HepG2 (cell line): ENCODE results near the gene WLS. TPM values are rescaled to one million over a fixed set of nuclear protein-coding genes. Genes with fewer than 3 reads are reported as not detected.

Experiments used
- ATAC-seq: fragments of 200-7000 bp; cut with Tn5 transposase; 3 replicates; pipeline ENCODE4 v1.9.1; 2020; ENCODE audit warnings: mild to moderate bottlenecking, moderate library complexity
- BruUV-seq: library from RNA; stranded (reverse); fragments of 400-500 nt; replicated peaks from 2 replicates; lab custom pipeline; 2021; lab: Mats Ljungman, UMichigan
- CTCF ChIA-PET: fragments of 300-600 bp; formaldehyde crosslinking; extraction: SDS; loops from one replicate; lab custom pipeline; 2021; ENCODE audit warnings: low total read pairs, inconsistent platforms, low intra/inter-chr PET ratio; lab: Yijun Ruan, JAX
- POLR2A ChIA-PET: fragments of 350-600 bp; sonication (Branson Sonifier 250); formaldehyde crosslinking; loops from one replicate; lab custom pipeline; 2020; ENCODE audit warnings: antibody characterized with exemption, inconsistent platforms; lab: Yijun Ruan, JAX
- DNase-seq: peaks from one replicate; pipeline ENCODE4 v3.0.0-alpha.2; 2015; ENCODE audit warnings: low spot score
- FAIRE-seq: peaks from 3 replicates; lab custom pipeline; 2011; peaks lifted over from hg19 to GRCh38; lab: Jason Lieb, UNC
- H2AFZ ChIP-seq: one replicate; pipeline ENCODE4 v1.6.1; 2011; ENCODE audit warnings: low read length, inconsistent platforms
- H3K27ac ChIP-seq: fragments of 300-600 bp; 3 replicates; pipeline ENCODE4 v1.8.0; 2011; ENCODE audit warnings: mixed run types, mild to moderate bottlenecking, mixed read lengths, low read length, inconsistent platforms; ENCODE audit not compliant: insufficient read depth; ENCODE audit errors: extremely low read length
- H3K27me3 ChIP-seq, 2 experiments: fragments of 200-600 bp in 1 of 2; 2 replicates in 1 of 2; 3 replicates in 1 of 2; pipeline versions ENCODE4 v1.6.0 to v1.8.0; 2011; ENCODE audit warnings: low read length in 2 of 2, mild to moderate bottlenecking in 2 of 2, moderate library complexity in 2 of 2, inconsistent platforms in 1 of 2; ENCODE audit not compliant: insufficient read depth in 2 of 2, control insufficient read depth in 1 of 2
- H3K36me3 ChIP-seq, 2 experiments: fragments of 200-600 bp in 1 of 2; replicated peaks in 1 of 2; 2 replicates in 1 of 2; 3 replicates in 1 of 2; pipeline versions ENCODE4 v1.5.1 to v1.8.0; 2011; ENCODE audit warnings: low read length in 2 of 2, inconsistent platforms in 1 of 2; ENCODE audit not compliant: insufficient read depth in 2 of 2, control insufficient read depth in 1 of 2
- H3K4me1 ChIP-seq: 2 replicates; pipeline ENCODE4 v1.5.1; 2012; ENCODE audit warnings: low read length, inconsistent platforms; ENCODE audit not compliant: insufficient read depth
- H3K4me2 ChIP-seq: 2 replicates; pipeline ENCODE4 v1.6.0; 2011; ENCODE audit warnings: low read depth, low read length, inconsistent platforms
- H3K4me3 ChIP-seq, 3 experiments: fragments of 200-600 bp in 1 of 3; sonication (generic), shearing (Covaris generic) in 1 of 3; replicated peaks in 1 of 3; 2 replicates each; pipeline ENCODE4 v1.5.1; 2011 to 2016; ENCODE audit warnings: low read length in 3 of 3, inconsistent platforms in 2 of 3, low read depth in 2 of 3, mild to moderate bottlenecking in 2 of 3, control low read depth in 1 of 3, mixed read lengths in 1 of 3; ENCODE audit not compliant: insufficient read depth in 1 of 3
- H3K79me2 ChIP-seq: one replicate; pipeline ENCODE4 v1.6.1; 2011; ENCODE audit warnings: low read length, inconsistent platforms; ENCODE audit not compliant: insufficient read depth
- H3K9ac ChIP-seq: 2 replicates; pipeline ENCODE4 v1.6.0; 2011; ENCODE audit warnings: mild to moderate bottlenecking, low read depth, low read length, inconsistent platforms; ENCODE audit not compliant: insufficient read depth
- H3K9me3 ChIP-seq: 2 replicates; pipeline ENCODE4 v1.5.1; 2012; ENCODE audit warnings: mild to moderate bottlenecking, low read length
- H4K20me1 ChIP-seq: 2 replicates; pipeline ENCODE4 v1.6.0; 2011; ENCODE audit warnings: inconsistent platforms, mild to moderate bottlenecking, low read length, moderate library complexity; ENCODE audit not compliant: insufficient read depth
- CC2D1A ChIP-seq: sonication (generic); formaldehyde crosslinking; IDR thresholded peaks from 2 replicates; pipeline ENCODE4 v1.8.1; 2023; ENCODE audit warnings: mild to moderate bottlenecking, missing genetic modification reagents
- NCOA5 ChIP-seq: sonication (generic); formaldehyde crosslinking; IDR thresholded peaks from 2 replicates; pipeline ENCODE4 v1.4.0; 2020; ENCODE audit warnings: missing genetic modification reagents
- PAWR ChIP-seq: sonication (generic); formaldehyde crosslinking; IDR thresholded peaks from 2 replicates; pipeline ENCODE4 v1.4.0; 2020; ENCODE audit warnings: missing genetic modification reagents, mild to moderate bottlenecking, borderline replicate concordance
- TSC22D2 ChIP-seq: sonication (generic); formaldehyde crosslinking; IDR thresholded peaks from 2 replicates; pipeline ENCODE4 v1.5.1; 2020; ENCODE audit warnings: missing genetic modification reagents, mild to moderate bottlenecking, borderline replicate concordance
- ZFP82 ChIP-seq: sonication (generic); formaldehyde crosslinking; IDR thresholded peaks from 2 replicates; pipeline ENCODE4 v1.5.1; 2020; ENCODE audit warnings: mild to moderate bottlenecking, missing genetic modification reagents, borderline replicate concordance
- ZNF24 ChIP-seq: fragments of 450-650 bp; IDR thresholded peaks from 2 replicates; pipeline ENCODE4 v1.6.1; 2017; ENCODE audit warnings: antibody characterized with exemption, mild to moderate bottlenecking
- ZNF44 ChIP-seq: sonication (generic); formaldehyde crosslinking; IDR thresholded peaks from 2 replicates; pipeline ENCODE4 v1.5.1; 2020; ENCODE audit warnings: mild to moderate bottlenecking, missing genetic modification reagents
- ZNF441 ChIP-seq: sonication (generic); formaldehyde crosslinking; IDR thresholded peaks from 2 replicates; pipeline ENCODE4 v1.7.0; 2021; ENCODE audit warnings: missing genetic modification reagents, borderline replicate concordance
- ZNF557 ChIP-seq: sonication (generic); formaldehyde crosslinking; IDR thresholded peaks from 2 replicates; pipeline ENCODE4 v1.4.0; 2020; ENCODE audit warnings: missing genetic modification reagents
- WGBS: methylation state at CpG from one replicate; pipeline ENCODE4 v1.1.6; 2017; ENCODE audit warnings: low lambda C conversion rate; 5-methylcytosine and 5-hydroxymethylcytosine counted together
- in situ Hi-C: cut with HindIII; loops from 2 replicates; pipeline ENCODE4 v1.10.0; 2017; ENCODE audit warnings: low pct_unique_long_range_greater_than_20kb; ENCODE audit not compliant: extremely low pct_ligation_motif_present
- intact Hi-C: fragments of 100-400 bp; cut with micrococcal nuclease; formaldehyde crosslinking; loops from one replicate; pipeline ENCODE4 v1.10.0; 2022; ENCODE audit not compliant: unreplicated experiment
- polyA plus RNA-seq, 8 experiments: library from polyadenylated mRNA; depleted of rRNA in 3 of 8; stranded (reverse) in 7 of 8; unstranded in 1 of 8; fragments of >200 nt; fragmentation: Illumina TruSeq in 4 of 8; extraction: Trizol in 4 of 8; gene quantifications; 2 replicates each; pipeline versions ENCODE4 v1.2.1 to v1.2.3, GENCODE V29; 2011 to 2016; ENCODE audit warnings: low read depth in 4 of 8, missing spikeins in 1 of 8, mixed read lengths in 1 of 8; ENCODE audit not compliant: insufficient read depth in 1 of 8
- total RNA-seq, 5 experiments: library from RNA; depleted of rRNA; stranded (reverse); fragments of >200 nt; fragmentation: Illumina TruSeq; extraction: Trizol; gene quantifications; 2 replicates each; pipeline ENCODE4 v1.2.3, GENCODE V29; 2016; ENCODE audit warnings: low read depth in 1 of 5
- TF ChIP-seq, protein P1 (sequence below): sonication (generic); formaldehyde crosslinking; IDR thresholded peaks from 2 replicates; pipeline ENCODE4 v1.8.0; 2022; ENCODE audit warnings: missing genetic modification reagents, mild to moderate bottlenecking, borderline replicate concordance
- TF ChIP-seq, protein P2 (sequence below): IDR thresholded peaks from 2 replicates; pipeline ENCODE4 v1.4.0; 2020; ENCODE audit warnings: mild to moderate bottlenecking, missing genetic modification reagents

WLS gene
- total and polyA plus RNA-seq, 2 of the 13 experiments (the other 11 are each of a cell fraction or from before 2014, with no cell fraction given) = not detected

DNA sequence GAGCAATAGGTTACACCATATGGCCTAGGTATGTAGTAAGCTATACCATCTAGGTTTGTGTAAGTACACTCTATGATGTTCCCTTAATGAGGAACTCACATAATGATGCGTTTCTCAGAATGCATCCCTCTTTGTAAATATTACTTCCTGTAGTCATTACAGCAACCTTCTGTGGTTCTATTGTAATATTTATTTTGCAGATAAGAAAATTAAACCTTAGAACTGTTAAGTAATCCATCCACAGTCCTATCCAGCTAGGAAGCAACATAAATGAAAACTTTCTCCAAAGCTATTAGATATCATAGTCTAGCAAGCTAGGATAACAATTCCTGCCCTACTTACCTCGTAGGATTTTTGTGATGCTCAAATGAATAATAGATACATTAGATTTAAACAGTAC, 88.7 kb downstream of the WLS start:
- Histone ChIP-seq H3K36me3 (no peaks in the 10 kb centered on the region), H3K27ac (no peak overlapping the region), H3K27me3 (no peaks in the 10 kb centered on the region), H3K4me2 (no peak overlapping the region), H3K9me3 (no peaks in the 10 kb centered on the region), H3K4me1 (no peaks in the 10 kb centered on the region), H2AFZ (no peak overlapping the region), H3K9ac (no peak overlapping the region), H3K4me3 (no peak overlapping the region), H3K79me2 (no peaks in the 10 kb centered on the region), H4K20me1 (no peaks in the 10 kb centered on the region)
- CTCF ChIA-PET = interaction anchor here (0.6 kb wide), 1 partner anchor 9 kb away, joined by 3 read pairs; no protein-coding TSS in a partner anchor
- intact Hi-C loops (no loop called here), in situ Hi-C loops (no loop called here)
- BruUV-seq = no TSS peak
- TF ChIP-seq ZFP82 (no peak), ZNF557 (CRISPR knock-in tag) (no peak), ZNF24 (no peak), TSC22D2 (CRISPR knock-in tag) (no peak), ZNF44 (CRISPR knock-in tag) (no peak), PAWR (CRISPR knock-in tag) (no peak), CC2D1A (CRISPR knock-in tag) (no peak), NCOA5 (no peak), ZNF441 (CRISPR knock-in tag) (no peak)
- TF ChIP-seq, protein P1, sequence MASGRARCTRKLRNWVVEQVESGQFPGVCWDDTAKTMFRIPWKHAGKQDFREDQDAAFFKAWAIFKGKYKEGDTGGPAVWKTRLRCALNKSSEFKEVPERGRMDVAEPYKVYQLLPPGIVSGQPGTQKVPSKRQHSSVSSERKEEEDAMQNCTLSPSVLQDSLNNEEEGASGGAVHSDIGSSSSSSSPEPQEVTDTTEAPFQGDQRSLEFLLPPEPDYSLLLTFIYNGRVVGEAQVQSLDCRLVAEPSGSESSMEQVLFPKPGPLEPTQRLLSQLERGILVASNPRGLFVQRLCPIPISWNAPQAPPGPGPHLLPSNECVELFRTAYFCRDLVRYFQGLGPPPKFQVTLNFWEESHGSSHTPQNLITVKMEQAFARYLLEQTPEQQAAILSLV (CRISPR knock-in tag) = no peak
- TF ChIP-seq, protein P2, sequence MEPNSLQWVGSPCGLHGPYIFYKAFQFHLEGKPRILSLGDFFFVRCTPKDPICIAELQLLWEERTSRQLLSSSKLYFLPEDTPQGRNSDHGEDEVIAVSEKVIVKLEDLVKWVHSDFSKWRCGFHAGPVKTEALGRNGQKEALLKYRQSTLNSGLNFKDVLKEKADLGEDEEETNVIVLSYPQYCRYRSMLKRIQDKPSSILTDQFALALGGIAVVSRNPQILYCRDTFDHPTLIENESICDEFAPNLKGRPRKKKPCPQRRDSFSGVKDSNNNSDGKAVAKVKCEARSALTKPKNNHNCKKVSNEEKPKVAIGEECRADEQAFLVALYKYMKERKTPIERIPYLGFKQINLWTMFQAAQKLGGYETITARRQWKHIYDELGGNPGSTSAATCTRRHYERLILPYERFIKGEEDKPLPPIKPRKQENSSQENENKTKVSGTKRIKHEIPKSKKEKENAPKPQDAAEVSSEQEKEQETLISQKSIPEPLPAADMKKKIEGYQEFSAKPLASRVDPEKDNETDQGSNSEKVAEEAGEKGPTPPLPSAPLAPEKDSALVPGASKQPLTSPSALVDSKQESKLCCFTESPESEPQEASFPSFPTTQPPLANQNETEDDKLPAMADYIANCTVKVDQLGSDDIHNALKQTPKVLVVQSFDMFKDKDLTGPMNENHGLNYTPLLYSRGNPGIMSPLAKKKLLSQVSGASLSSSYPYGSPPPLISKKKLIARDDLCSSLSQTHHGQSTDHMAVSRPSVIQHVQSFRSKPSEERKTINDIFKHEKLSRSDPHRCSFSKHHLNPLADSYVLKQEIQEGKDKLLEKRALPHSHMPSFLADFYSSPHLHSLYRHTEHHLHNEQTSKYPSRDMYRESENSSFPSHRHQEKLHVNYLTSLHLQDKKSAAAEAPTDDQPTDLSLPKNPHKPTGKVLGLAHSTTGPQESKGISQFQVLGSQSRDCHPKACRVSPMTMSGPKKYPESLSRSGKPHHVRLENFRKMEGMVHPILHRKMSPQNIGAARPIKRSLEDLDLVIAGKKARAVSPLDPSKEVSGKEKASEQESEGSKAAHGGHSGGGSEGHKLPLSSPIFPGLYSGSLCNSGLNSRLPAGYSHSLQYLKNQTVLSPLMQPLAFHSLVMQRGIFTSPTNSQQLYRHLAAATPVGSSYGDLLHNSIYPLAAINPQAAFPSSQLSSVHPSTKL (CRISPR knock-in tag) = no peak
- no peak for DNase-seq
- FAIRE-seq = no peak
- ATAC-seq = no peak
- WGBS = 0% methylated on average over 2 of the region's 2 CpGs
- POLR2A ChIA-PET = no interaction called here
